Fibroblast of pulmonary artery (primary cell): ENCODE results near the gene MIDN.
A peak's percentile ranks its signal among the peaks of the same experiment; 100 is the strongest.

ENCODE experiments used
- DNase-seq: peaks from one replicate; pipeline ENCODE4 v3.0.0-alpha.2; 2010; ENCODE audit warnings: low read depth
- H3K4me3 ChIP-seq: replicated peaks from 2 replicates; pipeline ENCODE4 v1.5.1; 2011; ENCODE audit warnings: low read depth, mild to moderate bottlenecking, control low read depth, low read length, moderate library complexity
- CTCF ChIP-seq: IDR thresholded peaks from 2 replicates; pipeline ENCODE4 v1.5.1; 2011; ENCODE audit warnings: mild to moderate bottlenecking, control low read depth, low read length, inconsistent platforms; ENCODE audit errors: missing control alignments

MIDN gene

GRCh38 chr19:1210227-1210538 is 38.2 kb upstream of the MIDN start:
- no peak for DNase-seq
- no peak overlapping the region for H3K4me3 ChIP-seq
- no peak for TF ChIP-seq CTCF

- no peak for DNase-seq
- TF ChIP-seq CTCF, result no peak
- H3K4me3 ChIP-seq, result no peak overlapping the region
These were observed 36.7 kb upstream of the MIDN start for GRCh38 chr19:1211494-1212234.

GRCh38 chr19:1213391-1214286 is 34.7 kb upstream of the MIDN start:
- H3K4me3 ChIP-seq, result no peak overlapping the region
- DNase-seq, result peak; percentile 73
- no peak for TF ChIP-seq CTCF

- no peak for DNase-seq
- no peak overlapping the region for H3K4me3 ChIP-seq
- TF ChIP-seq CTCF, result no peak
These were observed 34.0 kb upstream of the MIDN start for GRCh38 chr19:1214299-1214861.

- no peak overlapping the region for H3K4me3 ChIP-seq
- DNase-seq, result no peak
- TF ChIP-seq CTCF, result no peak
These were observed 33.3 kb upstream of the MIDN start for GRCh38 chr19:1214862-1215731.

GRCh38 chr19:1216756-1217155 is 31.6 kb upstream of the MIDN start:
- no peak overlapping the region for H3K4me3 ChIP-seq
- no peak for TF ChIP-seq CTCF
- no peak for DNase-seq
